Left ventricle myocardium superior (tissue), 1 donor: ENCODE data around the gene GCN1. TPM values are rescaled to one million over a fixed set of nuclear protein-coding genes. Genes with fewer than 3 reads are reported as not detected.
A peak's percentile ranks its signal among the peaks of the same experiment; 100 is the strongest.

Experiments used
- ATAC-seq: fragments of 200-7000 bp; cut with Tn5 transposase; one replicate; pipeline ENCODE4 v1.9.1; 2020; ENCODE audit warnings: mild to moderate bottlenecking, moderate library complexity
- DNase-seq: peaks from one replicate; pipeline ENCODE4 v3.0.0-alpha.2; 2020
- intact Hi-C: fragments of 100-400 bp; cut with micrococcal nuclease; formaldehyde crosslinking; loops from one replicate; pipeline ENCODE4 v1.11.0; 2022
- total RNA-seq: library from RNA; stranded (reverse); fragmentation: NEBNext Ultra II Directional; extraction: Animal tissue kit (Norgen Biotek cat#: 25700); gene quantifications from one replicate; pipeline ENCODE4 v1.2.1, GENCODE V29; 2021
- donor health status: DM: no; HTN: yes; CAD: no; lungs with severe emphysema.

GCN1 gene
- total RNA-seq, 1 donor from 2014 or later: 33.3 TPM

DNA sequence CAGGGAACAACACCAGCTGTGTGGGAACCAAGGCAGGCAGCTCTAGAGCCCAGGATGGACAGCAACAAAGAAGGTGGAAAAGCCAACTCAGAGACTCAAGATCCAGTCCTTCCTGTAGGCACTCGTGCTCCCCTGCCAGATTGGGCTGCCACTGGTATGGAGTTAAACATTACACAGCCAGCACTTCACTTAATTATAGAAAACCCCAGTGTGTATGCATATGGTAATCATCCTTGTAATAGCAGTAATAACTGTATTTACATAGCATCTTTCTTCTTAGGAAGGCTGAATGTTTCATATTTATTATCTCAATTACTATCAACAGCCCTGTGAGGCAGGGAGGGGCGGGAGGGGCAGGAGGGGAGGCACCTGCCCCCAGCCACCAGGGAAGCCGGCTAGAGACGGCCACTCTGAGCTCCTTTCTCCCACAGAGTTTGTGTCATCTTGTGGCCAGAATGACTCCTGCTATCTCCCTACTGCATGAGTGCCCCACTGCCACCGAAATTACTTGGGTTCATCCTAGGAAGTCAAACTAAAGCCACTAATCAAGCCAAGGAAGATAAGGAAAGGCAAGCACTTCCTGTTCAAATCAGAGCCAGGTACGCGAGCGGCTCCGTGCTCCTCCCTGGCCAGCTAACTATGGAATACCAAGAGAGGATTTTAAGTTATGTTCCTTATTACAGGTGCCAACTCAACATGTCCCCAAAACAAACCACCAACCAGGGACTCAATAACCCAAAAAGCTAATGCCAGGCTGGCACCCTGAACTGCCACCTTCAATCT, 62.3 kb downstream of the GCN1 start:
- ATAC-seq (no peak), DNase-seq (no peak)
- intact Hi-C loops: no loop called here

DNA sequence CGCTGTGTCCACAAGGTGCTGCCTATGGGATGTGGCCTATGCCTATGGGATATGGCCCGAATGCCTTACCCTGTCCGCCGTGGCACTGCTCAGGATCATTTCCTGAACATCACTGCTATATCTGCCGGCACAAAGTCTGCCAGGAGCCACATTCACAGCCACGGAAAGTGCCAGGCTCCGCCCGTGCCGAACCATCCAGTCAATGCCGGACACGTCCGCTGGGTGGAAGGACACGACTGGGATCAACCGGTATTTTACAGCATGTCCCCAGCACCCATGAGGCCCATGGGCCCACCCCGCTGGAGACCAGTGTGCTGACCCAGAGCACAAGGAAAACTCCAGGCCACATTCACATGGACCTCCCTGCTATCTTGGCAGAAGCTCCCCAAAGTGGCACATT, 63.4 kb downstream of the GCN1 start:
- intact Hi-C loops: no loop called here

DNA sequence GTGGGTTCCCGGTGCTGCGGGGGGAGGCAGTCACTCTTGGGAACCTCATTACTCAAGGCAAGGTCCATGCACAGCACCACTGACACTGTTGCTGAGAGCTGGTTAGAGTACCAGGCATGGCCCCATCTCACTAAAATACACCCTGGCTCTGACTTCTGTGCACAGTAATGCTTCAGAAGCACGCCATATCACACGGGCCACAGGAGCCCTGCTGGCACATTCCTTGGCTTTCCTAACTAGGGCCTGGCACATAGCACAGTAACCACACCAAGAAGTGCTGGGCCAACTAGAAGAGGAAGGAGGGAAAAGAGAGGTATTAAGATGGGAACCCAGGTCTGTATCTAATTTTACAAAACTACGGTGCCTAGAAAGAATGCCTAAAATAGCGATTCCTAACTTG, 64.5 kb downstream of the GCN1 start:
- DNase-seq: no peak
- intact Hi-C loops: no loop called here
- ATAC-seq: peak; percentile 70

More for the DNA sequence above, 63.4 kb downstream of the GCN1 start:
- ATAC-seq: no peak
- no peak for DNase-seq

DNA sequence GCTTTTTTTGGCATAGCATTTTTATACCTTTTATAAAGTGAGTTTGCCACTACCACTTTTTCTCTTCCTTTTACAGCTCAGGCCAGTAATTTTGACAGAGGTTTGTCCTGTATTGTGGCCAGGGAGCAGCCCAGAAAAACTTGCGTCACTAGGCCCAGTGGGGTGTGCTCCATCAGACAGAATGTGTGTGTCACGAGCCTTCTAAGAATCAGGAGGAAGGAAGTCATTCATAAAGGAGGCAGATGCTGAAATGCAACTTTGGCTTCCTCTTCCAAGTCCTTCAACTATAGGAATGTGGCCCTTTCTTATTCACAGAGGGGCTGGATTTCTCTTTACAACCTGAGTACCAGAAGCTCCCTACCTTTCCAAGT, 67.9 kb downstream of the GCN1 start:
- intact Hi-C loops: no loop called here
- DNase-seq: no peak
- ATAC-seq: peak; percentile 47

DNA sequence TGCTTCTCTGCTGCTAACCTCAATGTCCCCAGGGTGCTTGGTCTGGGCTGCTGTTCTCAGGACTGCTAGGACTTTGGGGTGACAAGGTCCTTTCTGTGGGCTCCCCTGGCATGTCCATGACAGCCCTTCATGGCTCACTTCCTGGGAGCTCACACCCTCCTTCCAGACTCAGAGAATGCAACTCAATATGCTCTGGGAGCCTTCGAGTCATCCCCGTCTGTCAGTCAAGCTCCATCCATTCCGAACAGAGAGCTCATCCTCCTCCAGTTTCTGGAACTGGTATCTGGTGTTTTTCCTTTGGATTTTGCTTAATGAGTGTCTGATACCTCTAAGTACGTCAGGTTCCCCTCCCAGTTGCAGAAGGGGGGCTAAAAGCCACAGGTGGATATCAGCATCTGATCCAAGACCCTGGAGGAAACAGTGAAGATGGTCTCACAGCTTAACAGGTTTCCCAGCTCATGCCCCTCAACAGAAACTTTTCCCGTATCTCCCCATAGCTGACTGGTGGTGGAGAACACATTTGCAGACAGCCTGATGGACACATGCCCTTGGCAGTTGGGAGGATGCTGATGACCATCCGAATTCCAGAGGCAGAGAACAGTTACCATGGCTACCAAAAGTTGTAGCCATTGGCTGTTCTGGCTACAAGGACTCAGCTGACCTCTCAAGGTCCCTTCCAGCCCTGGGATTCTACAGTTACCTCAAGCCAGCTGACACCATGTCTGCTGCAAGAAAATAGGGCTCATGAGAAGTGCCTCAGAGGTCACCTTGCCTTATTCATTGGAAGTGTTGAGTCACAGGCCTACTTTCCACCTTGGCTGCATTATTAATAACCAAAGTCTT, 68.5 kb downstream of the GCN1 start:
- intact Hi-C loops: no loop called here
- ATAC-seq (no peak), DNase-seq (no peak)

DNA sequence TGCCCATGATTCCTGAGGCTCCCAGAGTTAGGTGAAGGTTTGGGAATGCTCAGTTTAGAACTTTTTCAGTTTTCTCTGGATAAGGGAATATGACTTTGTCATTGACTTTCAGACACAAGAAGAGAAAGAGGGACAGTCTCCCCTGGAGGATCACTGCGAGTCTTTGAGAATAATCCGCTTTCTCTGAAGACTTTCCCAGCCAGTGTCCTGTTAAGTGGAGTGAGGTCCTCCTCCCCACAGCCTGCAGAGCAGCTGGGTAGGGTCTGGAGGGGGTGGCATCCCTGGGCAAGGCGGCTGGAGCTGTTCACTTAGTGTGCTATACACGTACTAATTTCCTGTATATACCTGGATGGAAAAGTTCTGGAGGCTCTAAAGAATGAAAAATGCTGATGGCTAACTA, 69.5 kb downstream of the GCN1 start:
- DNase-seq: no peak
- intact Hi-C loops: no loop called here
- ATAC-seq: no peak

DNA sequence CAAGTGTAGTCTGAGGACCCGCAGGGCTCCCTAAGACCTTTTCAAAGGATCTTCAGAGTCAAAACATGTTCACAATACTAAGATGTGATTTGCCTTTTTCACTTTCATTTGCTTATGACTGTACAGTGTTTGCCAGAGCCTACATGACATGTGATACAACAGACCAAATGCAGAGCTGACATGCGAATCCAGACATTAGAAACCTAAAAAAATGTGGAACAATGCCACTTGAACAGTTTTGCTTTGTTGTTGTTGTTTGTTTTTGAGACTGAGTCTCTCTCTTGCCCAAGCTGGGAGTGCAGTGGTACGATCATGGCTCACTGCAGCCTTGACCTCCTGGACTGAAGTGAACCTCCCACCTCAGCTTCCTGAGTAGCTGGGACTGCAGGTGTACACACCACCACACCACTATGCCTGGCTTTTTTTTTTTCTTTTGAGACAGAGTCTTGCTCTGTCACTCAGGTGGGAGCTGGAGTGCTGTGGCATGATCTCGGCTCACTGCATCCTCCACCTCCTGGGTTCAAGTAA, 72.7 kb downstream of the GCN1 start:
- ATAC-seq (no peak), DNase-seq (no peak)
- intact Hi-C loops: no loop called here

DNA sequence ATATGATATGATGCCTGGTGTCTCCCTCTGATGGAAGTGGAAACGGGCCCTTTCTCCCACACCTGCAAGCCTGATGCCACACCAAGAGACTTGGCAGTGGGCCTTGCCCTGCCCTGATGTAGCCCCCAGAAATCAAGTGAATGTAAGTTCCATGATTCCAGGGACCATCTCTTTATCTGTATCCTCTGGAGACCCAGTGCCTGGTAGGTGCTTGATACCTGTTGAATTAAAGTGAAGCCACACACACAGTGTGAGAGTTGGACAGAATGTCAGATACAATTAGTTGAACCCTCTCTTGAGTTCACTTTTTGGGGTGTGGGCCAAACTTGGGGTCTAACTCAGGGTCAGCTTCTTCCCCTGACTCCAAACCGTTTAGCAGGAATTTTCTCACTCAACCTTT, 73.2 kb downstream of the GCN1 start:
- intact Hi-C loops: no loop called here
- no peak for ATAC-seq
- no peak for DNase-seq

DNA sequence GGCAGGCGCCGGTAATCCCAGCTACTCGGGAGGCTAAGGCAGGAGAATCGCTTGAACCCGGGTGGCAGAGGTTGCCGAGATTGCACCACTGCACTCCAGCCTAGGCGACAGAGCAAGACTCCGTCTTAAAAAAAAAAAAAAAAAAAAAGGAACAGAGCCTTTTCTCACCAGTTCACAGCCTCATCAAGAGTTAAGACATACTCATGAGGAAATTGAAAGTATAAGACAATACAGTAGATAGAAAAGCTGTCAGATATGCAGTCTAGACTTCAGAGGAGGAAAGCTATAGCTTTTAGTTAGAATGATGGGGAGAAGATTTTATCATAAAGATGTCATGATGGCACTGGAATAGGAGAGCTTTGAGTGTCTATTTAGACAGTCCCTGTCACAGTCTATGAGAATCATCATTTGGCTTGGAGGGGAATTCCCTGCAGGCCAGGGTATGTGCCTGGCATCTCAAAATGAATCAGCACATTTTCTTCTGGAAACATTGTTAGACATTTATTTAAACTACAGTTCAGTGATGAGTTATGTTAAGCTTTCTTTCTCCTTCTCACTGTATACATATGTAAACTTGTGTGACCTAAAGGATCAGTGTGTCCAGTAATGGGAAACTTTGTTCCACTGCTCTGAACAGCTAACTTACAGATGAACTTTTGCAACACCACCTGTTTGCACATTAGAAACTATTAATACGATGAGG, 75.1 kb downstream of the GCN1 start:
- intact Hi-C loops: no loop called here
- DNase-seq: no peak
- no peak for ATAC-seq

DNA sequence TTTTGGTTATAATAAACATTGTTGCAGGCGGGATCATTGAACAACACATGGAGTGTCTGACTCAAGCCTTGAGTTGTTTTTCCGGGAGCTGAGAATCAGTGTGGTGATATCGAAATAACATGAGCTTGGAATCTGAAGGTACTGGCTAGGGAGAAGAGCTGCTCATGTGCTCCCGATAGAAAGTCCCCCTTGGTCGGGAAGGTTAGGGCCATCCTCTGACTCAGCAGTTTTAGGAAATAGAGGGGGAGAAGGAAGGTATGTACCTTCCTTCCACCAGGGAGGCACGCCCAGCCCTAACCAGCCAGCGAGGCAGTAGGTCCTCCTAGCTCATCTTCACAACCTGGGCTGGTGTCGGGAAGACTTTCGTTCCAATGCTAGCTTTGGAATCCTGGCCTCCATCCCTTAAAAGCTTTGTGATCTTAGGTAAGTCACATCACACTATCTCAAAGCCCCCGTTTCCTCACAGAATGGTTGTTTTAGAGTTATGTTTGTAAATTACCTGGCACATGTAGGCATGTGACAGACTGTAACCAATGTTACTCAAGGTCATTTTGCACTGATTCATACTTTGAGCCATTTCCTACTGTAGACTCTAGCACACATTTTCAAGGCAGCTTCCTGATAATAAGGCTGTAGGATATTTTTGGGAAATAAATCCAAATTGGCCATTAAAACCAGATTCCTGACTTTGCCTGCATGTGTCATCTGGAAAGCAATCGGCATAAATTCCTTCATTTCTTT, 76.0 kb downstream of the GCN1 start:
- ATAC-seq (no peak), DNase-seq (no peak)
- intact Hi-C loops: no loop called here

DNA sequence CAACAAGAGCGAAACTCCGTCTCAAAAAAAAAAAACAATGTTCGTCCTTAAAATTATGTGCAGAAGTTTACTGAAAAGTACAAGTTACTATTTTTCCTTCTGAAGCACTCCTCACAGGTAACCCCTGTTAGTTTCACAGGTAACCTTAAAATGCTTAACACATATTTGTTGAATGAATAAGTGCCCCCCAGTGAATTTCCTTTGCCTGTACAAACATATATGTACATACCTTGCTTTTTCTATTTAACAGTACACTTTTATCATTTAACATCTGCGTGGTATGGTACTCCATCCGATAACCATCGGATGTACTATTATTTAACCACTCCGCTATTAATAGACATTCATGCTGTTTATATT, 76.6 kb downstream of the GCN1 start:
- ATAC-seq (no peak), DNase-seq (no peak)
- intact Hi-C loops: no loop called here

DNA sequence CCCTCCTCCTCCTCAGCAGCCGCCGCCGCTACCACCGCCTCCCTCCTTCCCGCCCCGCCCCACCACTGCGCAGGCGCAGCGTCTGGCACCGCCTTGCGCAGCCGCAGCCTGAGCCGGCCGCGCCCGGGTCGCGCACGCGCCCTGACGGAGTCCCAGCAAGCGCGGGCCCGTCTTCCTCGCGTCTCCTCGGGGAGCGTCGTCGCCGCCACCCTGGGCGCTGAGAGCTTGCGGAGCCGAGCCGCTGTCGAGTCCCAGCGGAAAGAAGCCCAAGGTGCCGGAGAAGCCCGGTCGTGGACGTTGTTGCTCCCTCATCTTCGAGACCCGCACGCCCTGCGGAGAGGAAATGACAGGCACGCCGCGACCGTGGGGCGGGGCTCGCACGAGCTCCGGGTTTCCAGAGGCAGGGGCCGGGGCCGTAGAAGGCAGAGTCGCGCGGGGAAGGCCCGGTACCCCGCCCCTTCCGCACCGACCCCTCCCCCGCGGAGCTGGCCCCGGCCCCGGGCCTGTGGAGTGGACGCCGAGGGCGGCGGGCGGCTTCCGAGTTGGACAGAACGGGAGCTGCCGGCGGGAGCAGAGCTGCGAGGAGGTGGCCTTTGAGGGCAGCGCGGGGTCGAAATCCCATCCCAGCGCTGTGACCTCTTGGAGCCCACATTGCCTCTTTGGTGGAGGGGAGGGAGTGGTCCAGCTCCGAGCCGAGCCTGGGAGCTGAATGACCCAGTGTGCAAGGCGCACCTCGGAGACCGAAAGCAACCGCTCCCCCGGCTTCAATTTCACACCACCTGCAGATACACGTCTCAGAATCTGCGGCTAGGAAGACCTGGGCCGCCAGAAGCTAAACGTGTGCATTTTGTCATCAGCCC, 77.5 kb downstream of the GCN1 start:
- intact Hi-C loops: no loop called here
- peak; percentile 97 for ATAC-seq
- DNase-seq: peak; percentile 97

DNA sequence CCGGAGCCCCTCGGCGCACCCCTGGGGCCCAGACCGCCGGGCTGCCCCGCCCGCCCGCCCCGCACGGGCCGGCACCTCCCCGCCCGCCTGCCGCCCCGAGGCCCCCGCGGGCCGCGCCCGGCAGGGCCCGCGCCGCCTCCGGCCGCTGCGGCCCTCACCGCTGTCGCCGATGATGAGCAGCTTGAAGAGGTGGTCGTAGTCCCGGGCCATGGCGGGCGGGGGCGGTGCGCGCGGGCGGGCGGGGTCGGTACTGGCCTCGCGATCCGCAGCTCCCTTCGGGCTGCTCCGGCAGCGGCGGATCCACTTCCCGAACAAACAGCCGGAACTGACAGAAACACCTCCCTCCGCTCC, 78.1 kb downstream of the GCN1 start, which contains the start of gene RAB35:
TSS of gene RAB35 (minus strand) at position 313 of the 351 bp plus-strand sequence. CDS start at position 210, 103 bp downstream.
- no peak for DNase-seq
- intact Hi-C loops: no loop called here
- ATAC-seq: no peak

DNA sequence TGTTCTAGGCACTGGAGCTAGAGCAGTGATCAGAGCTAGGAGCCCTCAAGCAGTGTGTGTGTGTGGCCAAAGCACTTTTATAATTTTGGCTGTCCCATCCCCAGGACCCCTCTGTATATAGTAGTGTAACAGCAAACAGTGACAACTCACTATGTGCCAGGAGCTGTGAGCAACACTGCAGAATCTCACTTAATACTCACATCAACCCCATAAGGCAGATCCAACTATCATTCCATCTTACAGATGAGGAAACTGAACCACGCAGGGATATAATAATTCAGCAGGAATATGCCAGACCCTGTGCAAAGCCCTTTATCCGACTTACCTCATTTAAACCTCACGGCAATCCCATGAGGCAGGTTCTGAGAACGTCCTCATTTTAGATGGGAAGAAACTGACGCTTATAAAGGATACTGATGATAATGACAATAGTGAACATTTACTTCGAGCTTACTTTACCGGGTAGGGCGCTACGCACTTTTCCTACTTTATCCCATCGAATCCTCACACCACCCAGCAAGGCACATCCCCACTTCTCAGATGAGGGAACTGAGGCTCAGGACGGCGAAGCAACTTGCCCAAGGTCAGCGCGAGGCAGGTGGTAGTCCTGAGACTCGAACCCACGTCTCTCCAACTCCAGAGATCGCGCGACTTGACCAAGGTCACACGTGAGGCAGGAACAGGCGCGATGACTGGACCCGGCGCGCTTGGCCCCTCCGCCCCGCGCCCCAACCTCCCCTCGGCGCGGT, 78.6 kb downstream of the GCN1 start:
- intact Hi-C loops: no loop called here
- ATAC-seq: no peak
- DNase-seq: no peak

DNA sequence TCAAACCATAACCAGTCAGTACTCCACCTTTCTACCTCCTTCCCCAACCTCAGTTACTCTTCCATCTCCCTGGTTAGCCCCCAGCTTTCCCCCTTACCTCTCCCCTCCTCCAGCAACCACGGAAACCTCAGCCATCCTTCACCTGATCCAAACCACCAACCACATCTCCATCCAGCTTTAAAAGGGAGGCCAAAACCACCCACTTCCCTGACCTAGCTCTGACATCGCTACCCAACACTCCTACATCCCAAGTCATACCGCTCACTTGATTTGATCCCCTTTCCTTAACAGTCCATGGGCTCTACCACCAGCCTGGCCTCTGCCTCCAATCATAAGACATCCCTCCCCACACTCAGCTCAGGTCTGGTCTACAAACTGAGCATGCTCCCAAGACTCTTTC, 79.4 kb downstream of the GCN1 start:
- intact Hi-C loops: no loop called here
- DNase-seq (no peak), ATAC-seq (no peak)

DNA sequence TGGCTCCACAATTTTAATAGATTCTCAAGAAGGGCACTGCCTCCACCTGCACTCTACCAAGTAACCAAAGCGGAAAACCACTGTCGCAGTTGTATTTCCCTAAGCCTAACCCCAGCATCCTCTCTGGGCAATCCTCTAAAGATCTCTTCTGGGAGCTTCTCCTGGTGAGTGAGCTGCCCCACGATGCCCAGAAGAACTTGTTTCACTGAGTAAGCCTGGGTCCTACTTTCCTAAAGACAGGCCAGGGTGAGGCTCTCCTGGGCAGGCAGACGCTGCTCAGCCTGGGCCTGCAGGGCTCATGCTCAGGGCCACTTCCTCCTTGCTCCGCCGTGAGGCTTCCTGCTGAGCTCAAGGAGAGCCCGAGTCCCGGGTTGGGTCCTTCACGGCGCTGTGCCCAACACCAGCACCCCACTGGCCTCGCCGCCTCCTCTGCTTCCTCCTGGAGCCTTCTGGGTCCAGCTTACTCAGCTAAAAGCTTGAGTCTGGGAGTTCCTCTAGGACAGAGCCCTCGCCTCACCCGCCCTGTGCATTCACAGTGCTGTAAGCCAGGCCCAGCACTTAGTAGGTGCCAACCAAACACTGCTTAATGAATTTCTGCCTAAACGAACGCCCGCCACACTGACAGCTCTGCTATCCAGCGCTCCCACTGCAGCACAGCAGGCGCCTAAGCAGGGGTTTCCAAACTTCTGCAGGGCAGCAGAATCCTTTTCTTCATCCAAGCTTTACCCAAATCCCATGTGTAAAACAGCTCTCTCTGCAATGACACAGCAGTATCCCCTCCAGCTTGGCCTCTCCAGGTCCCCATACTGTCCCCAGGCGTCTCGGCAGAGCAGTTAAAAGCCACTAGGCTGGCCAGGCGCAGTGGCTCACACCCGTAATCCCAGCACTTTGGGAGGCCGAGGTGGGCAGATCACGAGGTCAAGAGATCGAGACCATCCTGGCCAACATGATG, 83.7 kb downstream of the GCN1 start:
- DNase-seq (peak; percentile 79), ATAC-seq (peak; percentile 76)
- intact Hi-C loops: no loop called here
